ENCODE results near the gene PORCN. TPM values are rescaled to one million over a fixed set of nuclear protein-coding genes. Genes with fewer than 3 reads are reported as not detected.

PORCN gene
- total RNA-seq, 1 experiment from 2014 or later = 11.9 TPM

DNA sequence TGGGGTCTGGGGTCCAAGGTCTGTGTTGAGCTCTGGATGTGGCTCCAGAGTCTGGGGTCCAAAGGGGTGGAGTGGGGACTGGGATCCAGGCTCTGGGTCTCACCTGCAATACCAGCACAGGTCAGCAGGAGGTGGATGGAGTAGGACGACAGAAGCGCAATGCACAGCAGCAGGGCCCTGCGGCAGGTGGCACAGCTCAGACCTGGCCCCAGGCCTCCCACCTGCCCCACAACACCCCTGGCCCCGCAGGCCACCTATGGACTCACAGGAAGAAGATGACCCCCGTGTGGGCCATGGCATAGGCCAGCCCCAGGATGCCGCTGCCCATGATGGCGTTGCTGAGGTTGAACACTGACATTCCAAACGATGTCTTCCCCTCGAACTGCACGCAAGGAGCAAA is 42.1 kb upstream of the PORCN start:
- H3K4me3 ChIP-seq (ENCODE audit: low read depth, low read length, poor library complexity, severe bottlenecking) = no peak overlapping the region
- no peak overlapping the region for H3K27ac ChIP-seq (ENCODE audit: low read depth, low read length, poor library complexity, severe bottlenecking)
- CTCF ChIA-PET = interaction anchor here (0.6 kb wide), 1 partner anchor 223 kb away, joined by 9 read pairs; no protein-coding TSS in a partner anchor
- H3K9me3 ChIP-seq (ENCODE audit: low read depth, low read length, poor library complexity, severe bottlenecking) = no peaks in the 10 kb centered on the region
- H3K36me3 ChIP-seq (ENCODE audit: insufficient read depth, low read length, poor library complexity, severe bottlenecking) = peaks cover 6% of the 10 kb centered on the region
- TF ChIP-seq, protein P1, sequence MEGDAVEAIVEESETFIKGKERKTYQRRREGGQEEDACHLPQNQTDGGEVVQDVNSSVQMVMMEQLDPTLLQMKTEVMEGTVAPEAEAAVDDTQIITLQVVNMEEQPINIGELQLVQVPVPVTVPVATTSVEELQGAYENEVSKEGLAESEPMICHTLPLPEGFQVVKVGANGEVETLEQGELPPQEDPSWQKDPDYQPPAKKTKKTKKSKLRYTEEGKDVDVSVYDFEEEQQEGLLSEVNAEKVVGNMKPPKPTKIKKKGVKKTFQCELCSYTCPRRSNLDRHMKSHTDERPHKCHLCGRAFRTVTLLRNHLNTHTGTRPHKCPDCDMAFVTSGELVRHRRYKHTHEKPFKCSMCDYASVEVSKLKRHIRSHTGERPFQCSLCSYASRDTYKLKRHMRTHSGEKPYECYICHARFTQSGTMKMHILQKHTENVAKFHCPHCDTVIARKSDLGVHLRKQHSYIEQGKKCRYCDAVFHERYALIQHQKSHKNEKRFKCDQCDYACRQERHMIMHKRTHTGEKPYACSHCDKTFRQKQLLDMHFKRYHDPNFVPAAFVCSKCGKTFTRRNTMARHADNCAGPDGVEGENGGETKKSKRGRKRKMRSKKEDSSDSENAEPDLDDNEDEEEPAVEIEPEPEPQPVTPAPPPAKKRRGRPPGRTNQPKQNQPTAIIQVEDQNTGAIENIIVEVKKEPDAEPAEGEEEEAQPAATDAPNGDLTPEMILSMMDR (conservative IDR thresholded peaks at IDR 0.05; ENCODE audit: low read depth, low read length) = peak; percentile 40; the same call in 1 of the 2 replicates
- TF ChIP-seq EZH2 (IDR thresholded peaks at IDR 0.05; ENCODE audit: borderline replicate concordance, low read depth, low read length, poor library complexity, severe bottlenecking) = no peak
- BruUV-seq (replicated peaks) = no TSS peak
- POLR2A ChIA-PET (ENCODE audit: low non-redundant PET) = no interaction called here
- H3K4me1 ChIP-seq (ENCODE audit: insufficient read depth, low read length, poor library complexity, severe bottlenecking) = no peaks in the 10 kb centered on the region
- H3K27me3 ChIP-seq (replicated peaks; ENCODE audit: insufficient read depth, low read depth, low read length, poor library complexity) = no peaks in the 10 kb centered on the region
- DNase-seq (ENCODE audit: low spot score) = no peak
- intact Hi-C loops (cut with micrococcal nuclease; ENCODE audit: unreplicated experiment) = no loop called here

DNA sequence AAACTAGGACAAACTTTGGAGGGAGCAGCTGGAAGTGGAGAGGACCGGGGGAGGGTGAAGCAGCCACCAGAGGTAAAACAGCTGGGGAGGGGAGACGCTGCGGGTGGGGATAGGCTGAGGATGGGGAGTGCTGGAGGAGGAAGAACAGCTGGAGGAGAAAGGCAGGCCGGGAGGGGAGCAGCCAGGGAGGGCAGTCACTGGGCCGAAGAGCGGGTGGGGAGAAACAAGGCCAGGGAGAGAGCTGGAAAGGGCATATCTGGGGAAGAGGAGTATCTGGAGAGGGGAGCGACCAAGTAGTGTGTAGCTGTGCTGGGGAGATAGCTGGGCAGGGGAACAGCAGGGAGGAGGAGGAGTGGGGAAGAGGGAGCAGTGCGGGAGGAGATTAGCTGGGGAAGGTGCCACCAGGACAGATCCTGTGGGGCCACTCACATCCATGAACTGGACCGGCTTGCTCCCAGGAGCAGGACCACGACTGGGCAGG is 41.5 kb upstream of the PORCN start:
- no peak for TF ChIP-seq EZH2 (IDR thresholded peaks at IDR 0.05; ENCODE audit: borderline replicate concordance, low read depth, low read length, poor library complexity, severe bottlenecking)
- TF ChIP-seq, protein P1 (conservative IDR thresholded peaks at IDR 0.05; ENCODE audit: low read depth, low read length) = no peak
- CTCF ChIA-PET = no interaction called here

DNA sequence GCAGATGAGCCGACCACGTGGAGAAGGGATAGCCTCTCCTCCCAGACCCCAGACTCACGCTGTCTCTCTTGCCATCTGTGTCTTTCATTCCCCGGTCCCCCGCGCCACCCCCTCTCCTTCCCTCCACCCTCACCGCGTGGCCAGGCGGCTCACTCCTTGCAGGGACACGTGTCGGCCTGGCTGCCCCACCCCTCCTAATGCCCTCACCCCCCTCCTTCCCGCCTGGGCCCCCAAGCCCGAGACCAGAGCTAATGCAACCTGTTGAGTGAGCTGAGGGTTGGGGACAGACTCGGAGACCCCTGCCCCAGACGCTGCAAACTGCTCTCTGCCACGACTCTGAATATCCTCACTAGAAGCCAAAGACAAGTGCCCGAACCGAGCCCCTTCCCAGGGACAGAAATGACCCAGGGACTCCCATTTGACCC is 40.5 kb upstream of the PORCN start:
- BruUV-seq (replicated peaks) = no TSS peak
- peak overlapping the region; percentile 76 for H3K27ac ChIP-seq (ENCODE audit: low read depth, low read length, poor library complexity, severe bottlenecking)
- no peaks in the 10 kb centered on the region for H3K9me3 ChIP-seq (ENCODE audit: low read depth, low read length, poor library complexity, severe bottlenecking)
- no peaks in the 10 kb centered on the region for H3K27me3 ChIP-seq (replicated peaks; ENCODE audit: insufficient read depth, low read depth, low read length, poor library complexity)
- DNase-seq (ENCODE audit: low spot score) = peak; percentile 43
- peaks cover 2% of the 10 kb centered on the region for H3K4me1 ChIP-seq (ENCODE audit: insufficient read depth, low read length, poor library complexity, severe bottlenecking)
- intact Hi-C loops (cut with micrococcal nuclease; ENCODE audit: unreplicated experiment) = no loop called here
- H3K4me3 ChIP-seq (ENCODE audit: low read depth, low read length, poor library complexity, severe bottlenecking) = peak overlapping the region; percentile 63
- ChIA-PET POLR2A (ENCODE audit: low non-redundant PET) (interaction anchor here (0.6 kb wide), 1 partner anchor 278 kb away, joined by 3 read pairs; no protein-coding TSS in a partner anchor), CTCF (interaction anchor here (1.2 kb wide), 1 partner anchor 385 kb away, joined by 3 read pairs; no protein-coding TSS in a partner anchor)
- no peaks in the 10 kb centered on the region for H3K36me3 ChIP-seq (ENCODE audit: insufficient read depth, low read length, poor library complexity, severe bottlenecking)
- TF ChIP-seq EZH2 (IDR thresholded peaks at IDR 0.05; ENCODE audit: borderline replicate concordance, low read depth, low read length, poor library complexity, severe bottlenecking) = no peak
- TF ChIP-seq, protein P1 (conservative IDR thresholded peaks at IDR 0.05; ENCODE audit: low read depth, low read length) = no peak

More for the DNA sequence above, 41.5 kb upstream of the PORCN start:
- BruUV-seq (replicated peaks) = no TSS peak
- Histone ChIP-seq H3K36me3 (ENCODE audit: insufficient read depth, low read length, poor library complexity, severe bottlenecking) (no peaks in the 10 kb centered on the region), H3K27me3 (replicated peaks; ENCODE audit: insufficient read depth, low read depth, low read length, poor library complexity) (no peaks in the 10 kb centered on the region), H3K4me1 (ENCODE audit: insufficient read depth, low read length, poor library complexity, severe bottlenecking) (no peaks in the 10 kb centered on the region), H3K27ac (ENCODE audit: low read depth, low read length, poor library complexity, severe bottlenecking) (peak overlapping the region; percentile 76), H3K9me3 (ENCODE audit: low read depth, low read length, poor library complexity, severe bottlenecking) (no peaks in the 10 kb centered on the region), H3K4me3 (ENCODE audit: low read depth, low read length, poor library complexity, severe bottlenecking) (peak overlapping the region; percentile 63)
- DNase-seq (ENCODE audit: low spot score) = no peak
- POLR2A ChIA-PET (ENCODE audit: low non-redundant PET) = interaction anchor here (0.6 kb wide), 2 partner anchors 11 to 14 kb away, joined by 3 to 15 read pairs; no protein-coding TSS in a partner anchor
- intact Hi-C loops (cut with micrococcal nuclease; ENCODE audit: unreplicated experiment) = no loop called here

Data from A673 (cell line).